ENCODE data around the gene SGMS1. TPM values are rescaled to one million over a fixed set of nuclear protein-coding genes. Genes with fewer than 3 reads are reported as not detected.

Gene SGMS1
- total RNA-seq, 4 donors from 2014 or later: 80.8 to 98.9 (median 90.7) TPM

- Histone ChIP-seq H3K9me3 (no peaks in the 10 kb centered on the region), H3K27me3 (no peaks in the 10 kb centered on the region), H3K27ac (no peak overlapping the region), H3K36me3 (peaks cover 0 to 8% of the 10 kb centered on the region in 2 donors), H3K4me3 (replicated peaks in 1 of 3) (no peak overlapping the region), H3K4me1 (peaks cover 4% of the 10 kb centered on the region in 2 donors)
- WGBS, 2 donors: 74 to 90% methylated on average over 6 of the region's 6 CpGs
- intact Hi-C loops (cut with DNase I): no loop called here
- TF ChIP-seq, protein P1, sequence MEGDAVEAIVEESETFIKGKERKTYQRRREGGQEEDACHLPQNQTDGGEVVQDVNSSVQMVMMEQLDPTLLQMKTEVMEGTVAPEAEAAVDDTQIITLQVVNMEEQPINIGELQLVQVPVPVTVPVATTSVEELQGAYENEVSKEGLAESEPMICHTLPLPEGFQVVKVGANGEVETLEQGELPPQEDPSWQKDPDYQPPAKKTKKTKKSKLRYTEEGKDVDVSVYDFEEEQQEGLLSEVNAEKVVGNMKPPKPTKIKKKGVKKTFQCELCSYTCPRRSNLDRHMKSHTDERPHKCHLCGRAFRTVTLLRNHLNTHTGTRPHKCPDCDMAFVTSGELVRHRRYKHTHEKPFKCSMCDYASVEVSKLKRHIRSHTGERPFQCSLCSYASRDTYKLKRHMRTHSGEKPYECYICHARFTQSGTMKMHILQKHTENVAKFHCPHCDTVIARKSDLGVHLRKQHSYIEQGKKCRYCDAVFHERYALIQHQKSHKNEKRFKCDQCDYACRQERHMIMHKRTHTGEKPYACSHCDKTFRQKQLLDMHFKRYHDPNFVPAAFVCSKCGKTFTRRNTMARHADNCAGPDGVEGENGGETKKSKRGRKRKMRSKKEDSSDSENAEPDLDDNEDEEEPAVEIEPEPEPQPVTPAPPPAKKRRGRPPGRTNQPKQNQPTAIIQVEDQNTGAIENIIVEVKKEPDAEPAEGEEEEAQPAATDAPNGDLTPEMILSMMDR (IDR thresholded peaks at IDR 0.05): no peak
- no peak for TF ChIP-seq POLR2A (IDR thresholded peaks at IDR 0.05)
- no peak for DNase-seq
Observed at GRCh38 chr10:50593523-50594376, 30.0 kb downstream of the SGMS1 start.

DNA sequence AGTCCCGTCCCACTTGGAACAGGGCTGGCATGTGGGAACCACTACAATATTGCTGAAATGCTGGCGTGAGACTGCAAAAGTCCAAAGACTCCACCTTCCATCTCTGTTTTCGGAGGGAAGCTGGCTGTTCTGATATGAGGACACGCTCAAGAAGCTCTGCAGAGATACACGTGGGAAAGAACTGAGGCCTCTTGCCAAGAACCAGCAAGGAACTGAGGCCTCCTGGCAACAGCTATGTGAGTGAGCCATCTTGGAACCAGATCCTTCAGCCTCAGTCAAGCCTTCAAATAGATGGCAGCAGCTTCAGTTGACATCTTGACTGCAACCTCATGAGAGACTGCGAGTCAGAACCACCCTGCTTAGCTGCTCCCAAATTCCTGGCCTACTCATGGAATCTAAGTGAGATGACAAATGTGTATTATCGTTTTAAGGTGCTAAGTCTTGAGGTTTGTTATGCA lies 30.8 kb downstream of the SGMS1 start:
- H3K9me3 ChIP-seq: no peaks in the 10 kb centered on the region
- intact Hi-C loops (cut with DNase I): no loop called here
- H3K27me3 ChIP-seq: no peaks in the 10 kb centered on the region
- peaks cover 0 to 9% of the 10 kb centered on the region in 2 donors for H3K36me3 ChIP-seq
- H3K27ac ChIP-seq: no peak overlapping the region
- no peak for DNase-seq
- no peak for TF ChIP-seq POLR2A (IDR thresholded peaks at IDR 0.05)
- TF ChIP-seq, protein P1 (IDR thresholded peaks at IDR 0.05): no peak
- H3K4me1 ChIP-seq: no peaks in the 10 kb centered on the region
- 93 to 96% methylated on average over 7 of the region's 7 CpGs for WGBS, 2 donors
- no peak overlapping the region for H3K4me3 ChIP-seq (replicated peaks in 1 of 3)

GRCh38 chr10:50590935-50591334 lies 32.8 kb downstream of the SGMS1 start:
- no peaks in the 10 kb centered on the region for H3K27me3 ChIP-seq
- no peak for DNase-seq
- H3K9me3 ChIP-seq: no peaks in the 10 kb centered on the region
- 99 to 100% methylated on average over 4 of the region's 4 CpGs for WGBS, 2 donors
- no peak overlapping the region for H3K27ac ChIP-seq
- no peaks in the 10 kb centered on the region for H3K4me1 ChIP-seq
- H3K4me3 ChIP-seq (replicated peaks in 1 of 3): no peak overlapping the region
- intact Hi-C loops (cut with DNase I): no loop called here
- no peak for TF ChIP-seq POLR2A (IDR thresholded peaks at IDR 0.05)
- TF ChIP-seq, protein P1 (IDR thresholded peaks at IDR 0.05): no peak
- H3K36me3 ChIP-seq: peaks cover 0 to 9% of the 10 kb centered on the region in 2 donors

GRCh38 chr10:50586740-50587088 lies 37.0 kb downstream of the SGMS1 start:
- Histone ChIP-seq H3K9me3 (no peaks in the 10 kb centered on the region), H3K27ac (no peak overlapping the region), H3K4me1 (peaks cover 13 to 20% of the 10 kb centered on the region in 2 donors), H3K4me3 (replicated peaks in 1 of 3) (no peak overlapping the region), H3K27me3 (no peaks in the 10 kb centered on the region), H3K36me3 (peaks cover 0 to 9% of the 10 kb centered on the region in 2 donors)
- no peak for DNase-seq
- intact Hi-C loops (cut with DNase I): no loop called here
- TF ChIP-seq, protein P1 (IDR thresholded peaks at IDR 0.05): no peak
- no peak for TF ChIP-seq POLR2A (IDR thresholded peaks at IDR 0.05)
- 78 to 96% methylated on average over 1 of the region's 1 CpG for WGBS, 2 donors
